ENCODE measurements around the gene BRWD1.

Gene BRWD1

DNA sequence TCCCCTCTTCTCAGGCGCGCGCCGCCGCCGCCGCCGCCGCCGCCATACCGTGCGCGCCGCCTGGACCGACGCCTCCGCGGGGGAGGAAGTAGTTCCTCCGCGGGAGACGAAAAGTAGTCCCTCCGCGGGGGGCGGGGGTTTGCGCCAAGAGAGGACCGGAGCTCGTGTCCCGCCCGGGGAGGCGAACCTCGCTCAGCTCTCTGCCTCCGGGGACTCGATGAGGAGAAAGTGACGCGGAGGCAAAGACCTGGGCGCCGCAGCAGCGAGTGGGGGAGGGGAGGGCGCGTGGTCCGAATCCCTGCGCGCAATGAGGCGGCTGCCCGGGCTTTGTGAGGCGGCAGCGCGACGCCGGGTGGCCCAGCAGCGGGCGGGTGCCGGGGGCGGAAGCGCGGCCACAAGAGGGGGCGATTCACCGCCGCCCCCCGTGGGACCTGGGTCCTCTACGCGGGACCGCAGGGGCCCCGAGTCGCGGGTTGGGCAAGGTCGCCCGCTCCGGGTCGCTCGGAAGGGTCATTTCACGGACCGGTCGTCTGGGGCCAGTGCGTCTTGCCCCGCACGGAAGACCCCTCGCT lies at the start of gene BRWD1:
TSS of gene BRWD1 (minus strand) at position 62 of the 572 bp plus-strand sequence. CDS start 141 bp downstream, outside the sequence.
- peak; percentile 45 for DNase-seq (ENCODE audit: low read depth)

- DNase-seq (ENCODE audit: low read depth): no peak
Measured at GRCh38 chr21:39362733-39363132, 49.3 kb upstream of the BRWD1 start.

DNA sequence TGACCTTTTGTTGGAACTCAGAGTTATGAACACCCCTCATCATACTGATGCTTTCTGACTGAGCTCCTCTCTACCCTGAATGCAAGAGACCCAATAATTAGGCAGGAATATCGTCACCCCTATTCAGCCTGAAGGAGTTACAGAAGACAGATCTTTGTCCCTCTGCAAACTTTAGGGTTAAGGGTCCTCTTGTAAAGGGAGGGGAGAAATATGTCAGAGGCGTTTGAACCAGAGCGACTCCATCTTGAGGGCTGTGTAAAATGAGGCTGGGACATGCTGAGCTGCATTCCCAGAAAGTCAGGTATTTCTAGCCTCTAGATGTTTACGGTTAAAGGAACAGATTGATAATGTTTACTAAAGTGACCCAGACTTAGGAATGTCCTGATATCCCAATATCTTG lies 46.0 kb upstream of the BRWD1 start:
- no peak for DNase-seq (ENCODE audit: low read depth)

DNA sequence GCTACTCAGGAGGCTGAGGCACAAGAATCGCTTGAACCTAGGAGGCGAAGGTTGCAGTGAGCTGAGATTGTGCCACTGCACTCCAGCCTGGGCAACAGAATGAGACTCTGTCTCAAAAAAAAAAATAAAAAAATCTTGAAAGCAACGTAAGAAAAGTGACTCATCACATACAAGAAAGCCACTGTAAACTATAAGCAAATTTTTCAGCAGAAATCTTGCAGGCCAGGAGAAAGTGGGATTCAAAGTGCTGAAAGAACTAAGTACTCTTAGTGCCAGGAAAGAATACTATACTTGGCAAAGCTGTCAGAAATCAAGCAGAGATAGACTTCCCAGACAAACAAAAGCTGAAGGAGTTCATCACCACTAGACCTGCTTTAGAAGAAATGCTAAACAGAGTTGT lies 39.9 kb upstream of the BRWD1 start:
- no peak for DNase-seq (ENCODE audit: low read depth)

- DNase-seq (ENCODE audit: low read depth): no peak
Measured at GRCh38 chr21:39350094-39351005, 36.9 kb upstream of the BRWD1 start.

- peak; percentile 92 for DNase-seq (ENCODE audit: low read depth)
Measured at GRCh38 chr21:39349211-39350093, 36.0 kb upstream of the BRWD1 start.

DNA sequence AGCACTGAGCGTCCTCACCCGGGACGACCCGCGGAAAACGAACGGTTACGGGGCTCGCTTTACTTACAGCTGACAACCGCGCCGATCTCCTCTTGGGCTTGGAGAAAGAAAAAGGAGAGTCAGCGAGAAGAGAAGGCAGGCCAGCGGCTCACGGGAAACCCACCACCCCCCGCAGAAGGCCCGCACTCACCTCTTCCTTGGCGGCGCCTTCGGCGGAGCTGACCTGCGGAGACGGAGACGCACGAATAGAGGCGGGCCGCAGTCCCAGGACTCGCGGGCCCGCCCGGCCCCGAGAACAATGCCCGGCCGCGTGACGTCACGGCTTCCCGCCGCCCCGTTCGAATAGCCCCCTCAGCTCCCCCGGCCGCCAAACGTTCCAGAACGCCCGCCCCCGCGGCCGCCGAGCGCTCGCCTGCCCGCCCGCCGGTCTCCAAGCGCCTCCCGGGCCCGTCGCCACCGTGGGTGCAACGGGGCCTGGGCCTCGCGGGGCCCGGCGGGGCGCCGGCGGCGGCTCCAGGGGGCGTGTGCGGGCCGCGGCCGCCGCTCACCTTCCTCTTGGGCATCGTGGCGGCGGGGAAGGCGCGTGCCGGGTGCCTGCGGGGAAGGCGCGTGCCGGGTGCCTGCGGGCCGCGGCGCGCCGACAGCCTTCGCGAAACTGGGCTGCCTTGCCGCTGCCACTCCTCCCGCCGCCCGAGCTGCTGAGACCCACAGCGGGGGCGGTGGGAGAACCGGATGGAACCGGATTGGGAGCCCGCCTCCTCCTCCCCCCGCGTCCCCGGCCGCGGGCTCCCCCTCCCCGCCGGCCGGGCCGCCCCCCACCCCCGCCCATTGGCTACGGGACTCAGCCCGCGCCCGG lies 35.2 kb upstream of the BRWD1 start, which contains the start of gene HMGN1:
TSS of gene HMGN1 (minus strand) at position 734 of the 856 bp plus-strand sequence. CDS start at position 563, 171 bp downstream.
- peak; percentile 74 for DNase-seq (ENCODE audit: low read depth)

DNA sequence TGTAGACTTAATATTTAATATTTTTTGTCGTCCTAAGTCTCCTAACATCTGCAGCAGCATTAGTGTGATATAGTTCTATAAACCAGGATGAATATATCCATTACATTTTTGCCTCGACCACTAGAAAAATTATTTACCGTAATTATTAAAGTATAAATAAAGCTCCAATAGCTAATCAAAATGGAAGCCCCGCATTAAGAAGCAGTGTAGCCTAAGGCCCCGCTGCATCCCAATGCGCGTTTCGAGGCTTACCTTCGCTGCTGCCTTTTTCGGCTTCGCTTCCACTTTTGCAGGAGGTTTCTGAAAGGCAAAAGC lies 34.6 kb upstream of the BRWD1 start:
- no peak for DNase-seq (ENCODE audit: low read depth)

GRCh38 chr21:39347537-39347936 lies 34.1 kb upstream of the BRWD1 start:
- DNase-seq (ENCODE audit: low read depth): no peak

- no peak for DNase-seq (ENCODE audit: low read depth)
Measured at GRCh38 chr21:39346671-39347331, 33.4 kb upstream of the BRWD1 start.

DNA sequence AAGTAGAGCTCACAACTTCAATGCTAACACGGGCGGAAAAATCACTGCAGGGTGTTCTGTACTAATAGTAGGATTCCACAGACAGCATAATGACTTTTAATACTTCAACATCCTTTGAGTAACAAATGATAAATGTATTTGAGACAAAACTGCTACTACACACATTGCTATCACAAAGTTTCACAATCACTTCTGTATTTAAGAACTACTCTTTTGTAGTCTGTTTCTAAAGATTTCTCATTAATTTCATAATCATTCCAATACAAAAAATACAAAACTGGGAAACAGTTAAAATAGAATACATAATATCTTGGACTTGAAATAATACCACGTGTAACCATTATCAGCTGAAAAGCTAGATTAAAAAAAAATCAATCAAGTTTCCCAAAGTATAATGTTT lies 32.8 kb upstream of the BRWD1 start:
- DNase-seq (ENCODE audit: low read depth): no peak

DNA sequence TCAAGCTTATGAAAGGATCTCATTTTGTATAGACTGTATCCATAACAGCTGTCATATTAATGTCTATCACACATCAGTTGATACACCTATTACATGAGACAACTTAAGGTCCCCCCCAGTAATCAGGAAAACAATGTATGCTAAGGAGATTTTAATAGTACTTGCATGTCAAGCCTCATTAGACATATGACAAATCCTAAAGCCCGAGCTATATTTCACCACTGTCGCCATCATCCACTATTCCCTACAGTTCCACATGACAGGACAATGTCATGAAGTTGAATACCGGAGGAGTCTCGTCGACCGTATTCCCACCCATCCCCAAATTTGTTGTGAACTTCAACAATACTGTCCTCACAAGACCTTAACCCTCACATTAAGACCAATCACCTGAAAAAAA lies 32.0 kb upstream of the BRWD1 start:
- DNase-seq (ENCODE audit: low read depth): no peak

- DNase-seq (ENCODE audit: low read depth): no peak
Measured at GRCh38 chr21:39344848-39345247, 31.4 kb upstream of the BRWD1 start.

GRCh38 chr21:39341249-39341923 lies 28.0 kb upstream of the BRWD1 start:
- no peak for DNase-seq (ENCODE audit: low read depth)

DNA sequence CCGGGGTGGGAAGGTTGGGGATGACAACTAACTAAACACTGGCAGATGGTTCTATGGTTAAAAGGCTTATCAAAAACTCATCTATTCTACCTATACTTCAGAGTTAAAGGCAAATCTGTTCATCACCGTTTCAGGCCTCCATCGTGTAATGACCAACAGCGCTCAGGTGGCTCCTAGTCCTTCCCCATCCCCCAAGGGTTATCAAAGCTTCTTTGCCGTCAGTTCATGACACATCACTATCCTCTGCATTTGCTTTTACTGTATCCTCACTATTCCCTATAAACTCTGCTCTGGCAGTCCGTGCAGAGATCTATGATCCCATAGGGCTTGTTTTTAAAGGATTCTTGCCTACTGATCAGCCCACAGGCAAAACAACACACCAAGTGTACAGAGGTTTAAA lies 27.3 kb upstream of the BRWD1 start:
- DNase-seq (ENCODE audit: low read depth): no peak

DNA sequence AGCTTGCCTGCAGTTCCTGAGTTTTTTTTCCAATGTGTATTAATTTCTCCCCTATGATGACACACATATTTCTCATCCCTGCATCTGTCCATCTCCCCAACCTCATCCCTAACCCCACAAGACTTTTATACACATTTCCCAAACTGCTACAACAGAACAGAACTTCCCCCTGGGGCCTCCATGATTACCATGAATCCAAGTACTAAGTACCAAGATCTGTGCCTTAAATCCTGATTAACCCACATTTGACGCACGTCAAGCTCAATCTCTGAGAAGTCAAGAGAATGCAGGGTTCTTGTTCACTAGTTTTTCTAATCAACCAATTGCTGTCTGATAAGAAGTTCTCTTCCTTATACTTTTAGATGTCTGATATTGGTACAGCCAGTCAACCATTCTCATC lies 25.8 kb upstream of the BRWD1 start:
- DNase-seq (ENCODE audit: low read depth): no peak

DNA sequence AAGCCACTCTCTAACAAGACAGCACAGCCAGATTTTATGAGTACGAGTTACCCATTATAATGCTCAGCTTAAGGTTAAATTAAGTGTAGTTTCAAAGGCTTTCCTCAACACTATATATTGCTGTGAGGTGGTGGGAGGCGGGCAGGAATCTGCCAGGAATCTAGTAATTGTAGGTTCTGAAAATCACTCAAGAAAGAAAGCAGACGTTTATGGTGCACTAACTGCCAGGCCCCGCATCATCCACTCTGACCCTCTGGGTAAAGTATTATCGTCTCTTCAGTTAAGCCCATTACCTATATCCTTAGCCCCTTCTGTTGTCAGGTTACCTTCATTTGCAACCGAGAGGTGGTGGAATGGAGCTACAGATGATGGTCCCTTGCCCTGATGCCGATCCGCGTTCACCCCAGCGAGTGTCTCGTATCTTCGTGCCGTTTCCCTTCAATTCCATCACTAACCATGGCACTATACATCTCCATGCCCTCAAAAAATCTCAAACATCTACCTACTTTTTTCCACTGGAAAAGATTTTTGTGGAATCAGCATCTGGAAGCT lies 23.1 kb upstream of the BRWD1 start:
- DNase-seq (ENCODE audit: low read depth): no peak

DNA sequence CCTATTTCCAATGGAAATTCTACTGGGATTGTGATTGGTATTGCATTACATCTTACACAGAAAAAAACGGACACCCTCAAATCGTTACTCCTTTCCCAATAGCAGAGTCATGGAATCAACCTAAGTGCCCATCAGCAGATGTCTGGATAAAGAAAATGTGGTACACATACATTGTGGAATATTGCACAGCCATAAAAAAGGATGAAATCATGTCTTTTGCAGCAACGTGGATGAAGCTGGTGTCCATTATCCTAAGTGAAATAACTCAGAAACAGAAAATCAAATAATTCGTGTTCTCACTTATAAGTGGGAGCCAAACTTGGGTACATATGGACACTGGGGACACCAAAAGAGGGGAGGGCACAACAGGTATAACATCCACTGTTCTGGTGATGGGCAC lies 21.2 kb upstream of the BRWD1 start:
- no peak for DNase-seq (ENCODE audit: low read depth)

- no peak for DNase-seq (ENCODE audit: low read depth)
Measured at GRCh38 chr21:39332175-39332574, 18.7 kb upstream of the BRWD1 start.

DNA sequence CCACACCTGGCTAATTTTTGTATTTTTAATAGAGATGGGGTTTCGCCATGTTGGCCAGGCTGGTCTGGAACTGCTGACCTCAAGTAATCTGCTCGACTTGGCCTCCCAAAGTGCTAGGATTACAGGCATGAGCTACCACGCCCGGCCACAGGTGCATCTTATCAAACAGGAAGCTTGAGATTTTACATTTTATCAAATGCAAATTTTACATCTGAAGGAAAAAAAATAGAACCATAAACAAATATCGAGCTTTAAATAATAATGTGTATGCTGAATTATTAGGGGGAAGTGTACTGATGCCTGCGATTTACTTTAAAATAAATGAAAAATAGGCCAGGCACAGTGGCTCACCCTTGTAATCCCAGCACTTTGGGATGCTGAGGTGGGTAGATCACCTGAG lies 16.6 kb upstream of the BRWD1 start:
- no peak for DNase-seq (ENCODE audit: low read depth)

All from stimulated activated CD8-positive, alpha-beta memory T cell treated with anti-CD3 and anti-CD28 coated beads, Interleukin-15, amount 100 ng/mL, for 1 hour (primary cell).